Occipital lobe (tissue), 2 donors: Measurements from ENCODE around the gene LAMB3. TPM values are rescaled to one million over a fixed set of nuclear protein-coding genes. Genes with fewer than 3 reads are reported as not detected.

ENCODE experiments used
- DNase-seq: peaks from one replicate; lab custom pipeline; 2025; lab: John Stamatoyannopoulos, UW
- total RNA-seq: library from RNA; depleted of rRNA; stranded (reverse); fragments of >200 nt; gene quantifications from one replicate; pipeline ENCODE4 v1.2.3, GENCODE V29; 2014

LAMB3 gene
- total RNA-seq, 1 donor from 2014 or later = 1.7 TPM

DNA sequence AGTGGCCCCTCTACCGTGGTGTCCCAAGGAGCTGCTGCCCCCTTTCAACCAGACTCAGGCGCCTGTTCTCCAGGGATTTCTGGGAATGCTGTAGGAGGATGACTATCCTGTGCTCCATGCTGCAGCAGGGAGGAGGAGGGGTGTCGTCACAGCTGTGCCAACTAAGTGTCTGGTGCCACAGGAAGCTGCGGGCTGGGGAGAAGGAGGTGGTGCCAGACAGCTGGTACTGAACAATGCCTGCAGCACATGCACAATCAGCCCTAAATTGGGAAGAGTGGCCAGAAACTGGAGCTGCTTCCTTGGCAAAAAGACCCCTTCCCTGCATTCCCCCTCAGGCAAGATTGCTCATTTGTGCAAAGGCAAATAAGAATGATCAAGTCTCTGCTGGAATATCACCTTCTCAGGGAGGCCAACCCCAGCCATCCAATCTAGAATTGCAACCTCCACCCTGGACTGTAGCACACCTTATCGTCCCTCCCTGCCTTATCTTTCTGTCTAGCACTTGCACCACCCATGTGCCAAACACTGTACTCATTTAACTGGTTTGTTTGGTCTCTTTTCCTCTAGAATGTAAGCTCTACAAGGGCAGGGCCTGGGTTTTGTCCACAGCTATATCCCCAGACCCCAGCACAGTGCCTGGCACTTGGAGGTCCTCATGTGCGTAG, 33.3 kb downstream of the LAMB3 start:
- peak; percentile 87 for DNase-seq

DNA sequence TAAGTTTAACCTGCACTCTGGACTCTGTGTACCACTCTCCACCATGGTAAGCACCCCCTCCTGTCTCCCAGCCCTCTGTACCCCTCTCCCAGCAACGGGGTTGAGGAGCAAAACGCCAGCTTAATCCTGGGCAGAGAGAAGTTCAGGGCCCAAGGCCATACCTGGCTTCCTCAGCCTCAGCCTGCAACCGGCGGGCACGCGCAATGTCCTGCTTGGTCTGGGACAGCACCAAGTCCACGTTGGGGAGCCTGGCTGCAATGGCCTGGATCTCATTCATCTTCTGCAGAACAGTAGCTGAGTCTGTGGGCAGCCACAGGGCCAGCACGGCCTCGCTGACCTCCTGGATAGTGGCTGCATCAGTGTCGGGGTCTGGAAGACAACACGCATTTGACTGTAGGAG, 33.9 kb downstream of the LAMB3 start:
- no peak for DNase-seq

DNA sequence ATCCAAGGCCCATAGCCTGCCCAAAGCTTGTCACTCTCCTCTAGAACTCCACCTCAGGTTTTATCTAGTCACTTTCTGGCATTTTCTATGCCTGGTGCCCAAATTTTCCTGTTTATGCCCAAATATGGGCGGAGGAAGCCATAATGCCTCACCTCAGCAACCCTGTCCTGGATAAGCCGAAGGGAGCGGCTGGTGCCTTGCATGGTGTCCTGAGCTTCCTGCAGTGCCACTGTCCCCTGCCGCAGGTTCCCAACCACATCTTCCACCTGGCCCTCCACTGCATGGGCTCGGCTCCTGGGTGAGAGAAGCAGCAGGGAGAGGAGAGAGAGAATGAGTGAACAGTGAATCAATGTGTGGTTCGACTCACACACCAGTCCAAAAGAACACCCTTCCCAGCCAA, 34.5 kb downstream of the LAMB3 start:
- DNase-seq = no peak

DNA sequence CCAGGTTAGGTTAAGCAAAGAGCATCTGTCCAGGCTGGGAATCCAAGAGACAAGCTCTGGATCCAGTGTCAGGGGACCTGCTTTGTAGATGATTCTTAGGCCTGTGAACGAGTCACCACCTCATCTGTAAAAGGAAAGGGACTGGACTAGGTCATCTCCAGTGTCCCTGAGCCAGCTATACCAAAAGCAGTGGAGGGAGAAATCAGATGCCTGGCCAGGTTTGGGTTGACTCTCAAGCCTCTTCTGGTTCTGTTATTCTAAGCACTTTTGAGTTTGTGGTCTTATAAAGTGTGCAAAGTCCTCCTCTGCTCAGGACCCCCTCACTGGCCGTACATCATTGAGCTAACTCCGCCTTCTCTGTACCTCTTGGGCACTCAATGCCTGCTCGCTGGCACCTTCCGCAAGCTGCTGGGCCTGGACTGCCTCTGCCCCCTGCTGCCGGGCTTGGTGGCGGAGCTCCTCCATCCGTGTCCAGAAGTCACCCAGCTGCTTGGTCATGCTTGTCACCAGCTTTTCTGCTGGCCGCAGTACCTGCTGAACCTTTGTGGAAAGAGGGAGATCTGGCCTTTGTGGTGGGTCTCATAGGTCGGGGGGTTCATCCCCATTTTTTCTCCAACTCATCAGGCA, 35.1 kb downstream of the LAMB3 start:
- DNase-seq = no peak

DNA sequence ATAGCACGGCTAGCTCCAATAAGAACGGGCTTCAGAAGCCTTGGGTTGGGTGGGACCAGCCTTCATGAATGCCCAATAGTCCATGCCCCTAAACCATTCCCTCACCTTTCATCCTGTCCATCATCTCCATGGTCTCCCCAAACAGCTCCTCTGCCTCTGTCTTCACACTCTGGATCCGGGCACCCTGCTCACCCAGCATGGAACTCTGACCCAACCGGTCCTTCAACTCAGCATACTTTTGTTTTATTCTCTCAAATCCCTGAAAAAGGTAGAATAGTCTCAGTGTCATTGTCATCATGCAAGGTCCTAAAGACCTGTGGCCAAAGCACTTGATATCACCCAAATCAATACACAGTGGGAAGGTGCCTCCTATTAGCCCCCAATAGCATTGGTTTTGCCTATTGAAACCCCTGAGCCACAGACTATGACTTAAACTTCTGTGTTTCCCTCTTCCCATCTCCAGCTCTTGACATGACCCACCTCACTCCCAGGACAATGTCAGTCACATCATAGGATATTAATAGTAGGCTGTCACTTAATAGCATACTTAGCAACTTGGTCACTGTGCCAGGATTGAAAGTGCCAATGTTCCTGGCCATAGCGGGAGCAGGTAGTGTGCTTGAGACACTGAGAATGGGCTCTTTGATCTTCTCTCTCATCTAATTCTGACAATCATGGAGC, 35.7 kb downstream of the LAMB3 start:
- no peak for DNase-seq

DNA sequence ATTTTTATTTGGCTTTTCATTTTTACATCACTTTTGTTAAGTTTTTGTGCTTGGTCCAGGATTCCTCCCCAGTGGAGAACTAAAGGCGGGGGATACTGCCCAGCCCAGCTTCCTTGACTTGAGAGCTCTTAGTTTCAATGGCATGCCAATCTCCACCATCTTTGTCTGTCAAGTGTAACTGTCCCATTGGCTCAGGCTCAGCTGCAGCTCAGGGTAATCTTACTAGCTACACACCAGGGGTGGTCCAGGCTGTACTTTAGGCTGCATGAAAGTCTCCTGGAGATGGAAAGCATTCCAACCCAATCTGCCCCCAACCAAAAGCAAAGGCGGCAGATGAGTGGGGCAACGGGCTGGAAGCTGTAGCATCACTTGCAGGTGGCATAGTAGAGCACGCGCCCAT, 37.3 kb downstream of the LAMB3 start:
- no peak for DNase-seq

DNA sequence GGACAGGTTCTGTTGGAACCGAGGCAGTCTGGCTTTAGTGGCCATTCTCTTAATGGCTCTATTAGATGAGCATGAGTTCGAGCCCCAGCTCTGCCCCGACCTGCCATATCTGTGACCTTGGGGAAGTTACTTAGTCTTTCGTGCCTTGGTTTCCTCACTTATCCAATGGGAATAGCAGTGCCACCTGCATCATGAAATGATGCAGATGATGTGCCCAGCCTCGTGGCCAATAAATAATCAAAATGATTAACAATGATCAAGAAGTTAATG, 38.1 kb downstream of the LAMB3 start:
- no peak for DNase-seq

DNA sequence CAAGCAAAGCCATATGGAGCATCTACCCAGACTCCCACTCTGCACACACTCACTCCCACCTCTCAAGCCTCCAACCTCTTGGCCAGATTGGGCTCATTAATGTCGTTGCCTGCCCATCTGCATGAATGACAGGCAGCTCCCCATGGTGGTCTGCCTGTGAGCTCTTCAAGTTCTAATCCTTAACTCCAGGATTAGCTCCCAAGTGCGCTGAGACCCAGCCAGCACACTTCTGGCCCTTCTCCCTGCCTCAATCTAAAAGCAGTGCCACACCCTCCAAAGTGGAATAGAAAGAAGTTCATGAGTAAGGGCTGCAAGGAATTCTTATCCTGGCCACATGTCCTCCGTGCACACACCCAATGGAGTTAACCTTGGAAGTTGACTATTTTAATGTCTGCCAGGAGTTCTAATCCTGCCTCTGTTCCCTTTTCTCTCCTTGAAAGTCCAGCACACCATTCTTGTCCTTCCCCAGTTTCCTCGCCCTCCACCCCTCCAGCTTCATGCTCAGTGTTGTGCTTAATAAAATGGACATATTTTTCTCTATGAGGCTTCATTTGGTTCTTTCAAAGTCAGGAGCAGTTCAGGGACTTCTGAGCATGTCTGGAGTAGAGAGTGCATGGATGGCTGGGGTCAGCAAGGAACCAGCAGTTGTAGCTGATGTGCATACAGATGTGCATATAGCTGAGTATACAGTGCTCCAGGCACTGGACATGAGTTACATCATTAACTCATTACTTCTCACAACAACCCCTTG, 38.6 kb downstream of the LAMB3 start:
- no peak for DNase-seq

DNA sequence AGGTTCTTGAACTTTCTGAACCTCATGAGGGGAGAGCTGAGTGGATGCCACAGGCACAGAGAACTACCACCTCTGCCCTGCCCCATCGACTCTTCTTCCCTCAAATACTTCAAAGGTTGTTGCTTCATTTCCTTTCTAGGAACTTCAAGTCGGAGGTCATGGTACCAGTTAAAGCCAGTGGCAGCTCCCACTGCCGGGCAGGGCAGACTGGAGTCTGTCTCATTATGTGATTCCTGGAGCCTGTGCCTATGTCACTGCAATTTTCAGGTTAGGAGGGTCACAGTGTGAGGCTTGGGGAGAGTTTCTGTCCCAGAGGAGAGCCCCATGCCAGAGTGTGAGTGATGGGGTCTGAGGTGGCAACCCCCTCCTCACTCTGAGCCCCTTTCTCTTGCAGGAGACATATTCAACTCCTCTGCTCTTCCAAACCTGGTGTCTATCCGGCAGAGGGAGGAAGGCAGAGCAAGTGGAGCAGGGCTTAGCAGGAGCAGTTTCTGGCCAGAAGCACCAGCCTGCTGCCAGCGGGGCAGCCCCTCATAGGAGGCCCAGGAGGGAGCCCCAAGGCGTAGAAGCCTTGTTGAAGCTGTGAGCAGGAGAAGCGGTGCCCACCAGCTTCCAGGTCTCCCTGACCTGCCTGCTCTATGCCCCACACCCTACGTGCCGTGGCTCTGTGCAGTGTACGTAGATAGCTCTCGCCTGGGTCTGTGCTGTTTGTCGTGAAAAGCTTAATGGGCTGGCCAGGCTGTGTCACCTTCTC, 39.4 kb downstream of the LAMB3 start:
- no peak for DNase-seq

DNA sequence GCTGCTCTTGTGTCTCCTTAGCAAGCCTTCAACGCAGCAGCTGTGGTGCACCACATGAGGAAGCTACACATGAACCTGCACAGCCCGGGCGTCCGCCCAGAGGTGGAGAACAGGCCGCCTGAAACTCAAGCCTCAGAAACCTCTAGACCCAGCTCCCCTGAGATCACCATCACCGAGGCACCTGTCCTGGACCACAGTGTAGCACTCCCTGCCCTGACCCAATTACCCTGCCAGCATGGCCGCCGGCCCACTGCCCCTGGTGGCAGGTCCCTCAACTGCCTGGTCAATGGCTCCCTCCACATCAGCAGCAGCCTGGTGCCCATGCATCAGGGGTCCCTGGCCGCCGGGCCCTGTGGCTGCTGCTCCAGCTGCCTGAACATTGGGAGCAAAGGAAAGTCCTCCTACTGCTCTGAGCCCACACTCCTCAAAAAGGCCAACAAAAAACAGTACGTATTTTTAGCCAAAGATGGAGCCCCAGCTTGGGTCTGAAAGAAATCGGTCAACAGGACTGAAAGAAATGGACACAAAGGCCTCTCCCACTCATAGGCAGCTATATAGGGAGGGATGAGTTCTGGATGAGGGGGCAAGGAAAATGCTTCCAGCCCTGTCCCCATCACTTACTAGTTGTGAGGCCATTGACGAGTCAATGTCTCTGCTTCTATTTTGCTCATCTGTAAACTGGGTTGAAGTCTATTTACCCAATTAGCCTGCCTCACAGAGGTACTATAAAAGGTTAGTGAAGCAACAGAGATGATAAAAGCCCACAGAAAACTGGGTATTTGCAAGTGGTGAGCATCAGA, 40.3 kb downstream of the LAMB3 start:
- no peak for DNase-seq

DNA sequence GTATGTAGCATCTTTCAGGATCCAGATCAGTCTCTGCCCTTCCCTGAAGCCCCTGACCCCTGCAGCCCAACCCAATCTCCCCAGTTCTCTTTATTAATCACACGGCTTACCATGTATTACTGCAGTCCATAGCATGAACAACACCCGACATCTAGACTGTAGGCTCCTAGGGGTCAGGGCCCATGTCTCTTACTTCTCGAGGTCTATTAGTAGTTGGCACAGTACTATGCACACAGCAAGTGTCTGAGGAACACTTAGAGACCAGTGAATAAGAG, 41.7 kb downstream of the LAMB3 start:
- DNase-seq = no peak

DNA sequence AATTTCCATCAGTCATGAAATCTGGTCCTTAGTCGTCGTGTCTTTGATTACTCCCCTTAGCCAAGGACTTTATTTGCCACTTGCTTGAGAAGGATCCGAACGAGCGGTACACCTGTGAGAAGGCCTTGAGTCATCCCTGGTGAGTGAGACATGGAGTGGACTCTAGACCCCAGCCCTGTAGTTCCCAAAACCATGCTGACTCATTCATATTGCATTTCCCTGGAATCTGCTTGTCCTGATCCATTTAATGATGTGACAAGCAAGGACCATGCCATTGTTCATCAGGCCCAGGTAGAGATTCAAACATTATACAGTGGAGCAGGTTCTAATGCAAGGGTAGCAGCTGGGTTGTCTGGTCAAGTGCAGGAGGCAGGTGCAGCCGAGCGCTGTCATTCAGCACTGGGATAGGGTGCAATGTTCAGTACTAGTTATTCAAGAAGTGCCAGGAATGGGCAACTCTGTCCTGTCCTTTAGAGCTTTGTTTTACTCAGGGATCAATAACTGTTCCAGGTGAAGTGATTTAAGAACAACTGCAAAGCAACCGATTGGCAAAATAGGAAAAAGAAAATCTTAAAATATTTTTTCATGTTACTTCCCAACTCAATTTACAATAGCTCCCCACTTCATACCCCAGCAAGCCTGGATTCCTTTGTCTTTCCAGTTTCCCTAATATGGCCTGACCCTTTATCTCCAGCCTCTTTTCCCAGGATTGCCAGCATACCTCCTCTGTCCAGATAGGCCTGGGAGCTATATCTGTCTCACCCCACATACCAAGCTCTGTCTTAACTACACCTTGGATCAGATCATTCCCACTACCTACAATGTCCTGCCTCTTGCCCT, 42.2 kb downstream of the LAMB3 start:
- no peak for DNase-seq

DNA sequence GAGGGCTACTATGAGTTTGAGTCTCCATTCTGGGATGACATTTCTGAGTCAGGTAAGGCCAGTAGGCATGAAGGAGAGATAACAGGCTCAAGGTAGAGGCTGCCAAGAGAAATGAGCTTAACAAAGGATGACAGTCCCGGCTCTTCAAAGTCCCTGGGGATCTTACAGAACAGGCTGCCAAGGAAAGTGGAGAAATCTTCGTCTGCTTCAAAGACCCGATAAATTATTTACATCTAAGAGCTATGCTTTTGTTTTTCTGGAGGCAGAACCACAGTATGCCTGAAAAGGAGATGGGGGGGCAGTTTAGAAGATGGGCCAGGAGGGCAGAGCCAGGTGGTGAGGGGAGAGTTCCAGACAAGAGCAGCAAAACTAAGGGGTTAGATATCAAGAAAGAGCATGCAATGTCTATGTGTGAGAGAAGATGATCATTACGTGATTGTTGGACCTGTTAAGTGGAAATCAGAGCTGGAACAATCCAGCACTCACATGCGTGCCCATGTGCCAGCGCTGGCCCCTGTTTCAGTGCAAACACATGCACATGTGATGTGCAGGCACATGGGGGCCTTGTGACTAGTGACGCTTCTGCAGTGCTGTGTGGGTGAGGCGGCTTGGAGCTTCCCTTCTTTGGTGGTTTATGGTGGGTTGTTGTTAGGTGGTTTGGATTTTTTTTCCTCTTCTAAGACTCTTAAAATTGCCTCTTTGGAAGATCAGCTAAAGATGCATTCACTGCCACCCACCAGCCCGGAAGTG, 43.0 kb downstream of the LAMB3 start:
- DNase-seq = peak; percentile 66

DNA sequence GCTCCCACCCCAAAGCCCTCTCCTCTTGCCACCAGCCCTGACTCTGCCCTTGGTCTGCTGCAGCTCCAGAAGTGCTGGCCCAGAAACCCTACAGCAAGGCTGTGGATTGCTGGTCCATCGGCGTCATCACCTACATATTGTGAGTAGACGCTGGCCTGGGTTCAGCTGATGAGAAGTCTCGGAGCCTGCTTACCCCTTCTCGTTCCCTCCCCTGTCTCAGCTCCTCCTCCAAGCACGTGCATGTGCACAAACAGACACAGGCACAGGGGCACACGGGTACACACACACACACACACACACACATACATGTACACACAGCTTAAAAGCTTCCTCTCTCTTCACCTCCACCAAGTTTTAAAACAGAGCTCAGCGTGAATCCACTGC, 44.4 kb downstream of the LAMB3 start:
- DNase-seq = no peak

DNA sequence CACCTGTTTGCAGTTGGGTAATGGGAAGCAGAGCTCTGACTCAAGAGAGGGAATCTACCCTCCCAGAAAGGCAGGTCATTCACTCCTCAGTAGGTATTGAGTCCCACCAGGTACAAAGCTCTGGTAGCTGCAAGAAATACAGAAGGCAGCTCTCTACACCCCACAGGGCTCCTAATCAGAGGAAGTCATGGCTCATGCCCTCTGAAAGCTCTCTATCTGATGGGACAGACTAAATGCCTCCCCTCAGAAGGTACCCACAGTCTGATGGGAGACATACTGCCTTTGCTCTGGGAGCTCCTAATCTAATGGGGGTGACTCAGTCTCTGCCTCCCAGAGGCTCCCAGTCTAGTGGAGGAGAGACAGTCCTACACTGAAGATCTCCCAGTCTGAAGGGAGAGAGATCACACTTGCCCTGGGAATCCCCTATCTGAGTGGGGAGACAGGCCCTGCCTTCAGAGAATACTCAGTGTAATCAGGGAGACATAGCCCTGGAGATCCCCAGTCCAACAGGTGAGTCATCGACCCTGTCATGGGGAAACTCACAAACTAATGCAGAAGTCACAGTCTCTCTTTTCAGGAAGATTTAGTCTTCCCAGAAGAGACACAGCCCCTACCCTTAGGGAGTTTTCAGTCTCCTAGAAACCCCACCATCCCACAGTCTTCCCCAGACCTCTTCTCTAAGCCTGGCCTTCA, 45.0 kb downstream of the LAMB3 start:
- no peak for DNase-seq

DNA sequence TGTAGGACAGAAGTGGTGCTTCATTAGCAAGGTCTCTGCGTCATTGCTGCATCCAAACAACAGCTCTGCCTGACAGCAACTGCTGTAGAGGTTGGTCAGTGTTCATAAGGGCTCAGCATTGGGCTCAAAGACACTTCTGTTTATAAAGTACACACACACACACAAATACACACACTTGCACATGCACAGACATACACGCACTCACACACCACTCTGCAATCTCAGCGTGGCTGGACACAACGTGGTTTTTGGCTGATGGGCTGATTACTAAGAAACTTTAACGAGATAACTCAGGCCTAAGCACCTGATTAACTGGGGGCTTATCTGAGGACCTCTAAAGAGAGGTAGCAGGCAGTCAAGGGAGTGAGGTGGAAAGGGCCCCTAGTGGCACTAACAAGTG, 48.3 kb downstream of the LAMB3 start:
- DNase-seq = no peak

DNA sequence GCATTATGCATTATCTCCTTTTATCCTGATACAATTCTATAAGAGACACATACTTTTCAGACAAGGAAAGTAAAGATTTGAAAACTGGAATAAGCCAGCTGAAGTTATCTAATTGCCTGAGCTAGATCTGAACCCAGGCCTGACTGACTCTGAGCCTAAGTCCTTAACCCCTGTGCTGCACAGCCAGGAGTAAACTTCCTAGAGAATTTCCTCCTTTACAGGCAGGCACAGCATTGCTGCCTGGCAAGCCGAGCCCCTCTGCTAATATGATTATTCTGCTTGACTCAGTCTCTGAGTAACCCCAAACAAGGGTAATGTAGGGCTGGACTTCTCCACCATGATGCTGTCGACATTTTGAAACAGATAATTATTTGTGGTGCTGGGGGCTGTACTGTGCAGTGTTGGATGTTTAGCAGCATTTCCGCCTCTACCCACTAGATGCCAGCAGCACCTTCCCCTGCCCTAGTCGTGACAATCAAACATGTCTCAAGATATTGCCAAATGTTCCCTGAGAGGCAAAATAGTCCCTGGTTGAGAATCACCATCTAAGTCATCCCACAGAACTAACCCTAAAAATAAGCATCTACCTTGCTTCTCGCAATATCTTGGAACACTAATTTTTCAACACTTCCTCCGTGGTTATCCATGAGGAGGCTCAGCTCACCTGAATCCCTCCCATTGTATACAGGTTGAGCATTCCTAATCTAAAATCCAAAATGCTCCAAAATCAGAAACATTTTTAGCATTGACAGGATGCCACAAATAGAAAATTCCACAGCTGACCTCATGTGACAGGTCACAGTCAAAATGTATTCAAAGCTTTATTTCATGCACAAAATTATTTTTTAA, 50.2 kb downstream of the LAMB3 start:
- no peak for DNase-seq

DNA sequence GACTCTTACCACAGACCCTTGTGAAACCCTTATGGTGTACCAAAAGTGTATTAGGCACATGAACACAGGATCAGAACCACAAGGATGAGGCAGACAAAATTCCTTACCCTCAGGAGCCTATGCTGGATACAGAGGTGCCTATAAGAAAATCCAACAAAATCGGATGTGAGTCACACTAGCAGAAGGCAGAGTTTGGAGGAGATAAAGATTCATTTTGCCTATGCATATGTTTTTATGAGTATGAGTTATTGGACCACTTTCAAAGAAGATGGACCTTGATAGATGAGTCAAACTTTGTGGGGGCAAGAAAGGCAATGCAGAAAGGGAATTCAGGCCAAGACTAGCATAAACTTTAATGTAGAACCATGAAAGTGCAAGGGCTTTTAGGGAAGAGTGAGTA, 51.7 kb downstream of the LAMB3 start:
- DNase-seq = no peak
